HCT116 (cell line): ENCODE data around the gene IL26. TPM values are rescaled to one million over a fixed set of nuclear protein-coding genes. Genes with fewer than 3 reads are reported as not detected.

Experiments
- ATAC-seq: fragments of 200-7000 bp; cut with Tn5 transposase; 2 replicates; pipeline ENCODE4 v1.9.1; 2020; ENCODE audit warnings: mild to moderate bottlenecking, moderate library complexity
- BruUV-seq: library from RNA; stranded (reverse); fragments of 400-500 nt; replicated peaks from 2 replicates; lab custom pipeline; 2021; lab: Mats Ljungman, UMichigan
- CTCF ChIA-PET: fragments of 300-600 bp; sonication (Branson Sonifier 250); formaldehyde crosslinking; loops from one replicate; lab custom pipeline; 2021; ENCODE audit warnings: antibody characterized with exemption; lab: Charles Lee
- POLR2A ChIA-PET: fragments of 300-600, 350-600 bp; sonication (Branson Sonifier 250); formaldehyde crosslinking; loops from one replicate; lab custom pipeline; 2021; ENCODE audit warnings: antibody characterized with exemption; lab: Charles Lee
- RAD21 ChIA-PET, 2 experiments: fragments of 300-600 bp; sonication (Branson Sonifier 250); formaldehyde crosslinking; loops; one replicate each; lab custom pipeline; 2023; ENCODE audit warnings: low total read pairs in 2 of 2; ENCODE audit not compliant: uncharacterized antibody in 2 of 2, unreplicated experiment in 2 of 2, low non-redundant PET in 1 of 2; lab: Charles Lee
- DNase-seq: peaks from one replicate; pipeline ENCODE4 v3.0.0-alpha.2; 2010; ENCODE audit warnings: low read depth, low spot score
- H2AFZ ChIP-seq: fragments of 200-600 bp; shearing (Covaris generic), sonication (generic); 2 replicates; pipeline ENCODE4 v1.6.1; 2017; ENCODE audit warnings: low read depth, mixed run types, mixed read lengths, antibody characterized with exemption, low read length; ENCODE audit not compliant: poor library complexity, severe bottlenecking
- H3K27ac ChIP-seq: 2 replicates; pipeline ENCODE4 v1.5.1; 2012; ENCODE audit warnings: low read depth, low read length
- H3K27me3 ChIP-seq: fragments of 200-600 bp; sonication (generic); 2 replicates; pipeline ENCODE4 v1.6.1; 2016; ENCODE audit warnings: mixed run types, low read length, mixed read lengths; ENCODE audit not compliant: insufficient read depth
- H3K36me3 ChIP-seq, 2 experiments: fragments of 200-500 bp in 1 of 2; fragments of 200-600 bp in 1 of 2; sonication (Bioruptor generic) in 1 of 2; sonication (generic) in 1 of 2; 2 replicates each; pipeline versions ENCODE4 v1.5.1 to v1.6.1; 2014 to 2016; ENCODE audit warnings: low read length in 2 of 2, inconsistent platforms in 1 of 2, mixed read lengths in 1 of 2, mixed run types in 1 of 2; ENCODE audit not compliant: insufficient read depth in 2 of 2, control insufficient read depth in 1 of 2
- H3K4me1 ChIP-seq, 2 experiments: fragments of 200-600 bp in 1 of 2; sonication (generic) in 1 of 2; 2 replicates each; pipeline versions ENCODE4 v1.5.1 to v1.6.1; 2012 to 2017; ENCODE audit warnings: low read length in 2 of 2, inconsistent platforms in 1 of 2, mild to moderate bottlenecking in 1 of 2, mixed read lengths in 1 of 2, mixed run types in 1 of 2, moderate library complexity in 1 of 2; ENCODE audit not compliant: insufficient read depth in 2 of 2, control insufficient read depth in 1 of 2
- H3K4me2 ChIP-seq: fragments of 200-600 bp; sonication (generic); 2 replicates; pipeline ENCODE4 v1.6.1; 2017; ENCODE audit warnings: mixed run types, low read length, mixed read lengths
- H3K4me3 ChIP-seq, 2 experiments: fragments of 200-600 bp in 1 of 2; sonication (generic) in 1 of 2; replicated peaks in 1 of 2; 2 replicates each; pipeline ENCODE4 v1.5.1; 2011 to 2016; ENCODE audit warnings: low read length in 2 of 2, control low read depth in 1 of 2, low read depth in 1 of 2, mild to moderate bottlenecking in 1 of 2, mixed read lengths in 1 of 2, mixed run types in 1 of 2
- H3K79me2 ChIP-seq: fragments of 200-600 bp; sonication (generic); 2 replicates; pipeline ENCODE4 v1.6.1; 2017; ENCODE audit warnings: mild to moderate bottlenecking, mixed run types, low read length, moderate library complexity, mixed read lengths; ENCODE audit not compliant: insufficient read depth
- H3K9ac ChIP-seq: fragments of 200-600 bp; sonication (generic); 2 replicates; pipeline ENCODE4 v1.6.1; 2016; ENCODE audit warnings: low read length, mixed read lengths
- H3K9me2 ChIP-seq: fragments of 200-600 bp; sonication (generic), shearing (Covaris generic); 2 replicates; pipeline ENCODE4 v1.6.1; 2017; ENCODE audit warnings: mixed run types, mild to moderate bottlenecking, moderate library complexity; ENCODE audit not compliant: insufficient read depth
- H3K9me3 ChIP-seq, 2 experiments: fragments of 200-500 bp in 1 of 2; fragments of 200-600 bp in 1 of 2; sonication (Bioruptor generic) in 1 of 2; sonication (generic) in 1 of 2; 2 replicates each; pipeline ENCODE4 v1.6.1; 2014 to 2017; ENCODE audit warnings: low read length in 2 of 2, mixed read lengths in 2 of 2, inconsistent platforms in 1 of 2, low read depth in 1 of 2, mild to moderate bottlenecking in 1 of 2, mixed run types in 1 of 2, moderate library complexity in 1 of 2; ENCODE audit not compliant: control insufficient read depth in 1 of 2, insufficient read depth in 1 of 2
- H4K20me1 ChIP-seq: fragments of 200-600 bp; sonication (generic), shearing (Covaris generic); 2 replicates; pipeline ENCODE4 v1.6.1; 2017; ENCODE audit warnings: mixed run types, mild to moderate bottlenecking, moderate library complexity; ENCODE audit not compliant: insufficient read depth
- CBX3 ChIP-seq: IDR thresholded peaks from 2 replicates; pipeline ENCODE4 v1.6.1; 2012; ENCODE audit warnings: low read depth
- CEBPB ChIP-seq: IDR thresholded peaks from 2 replicates; pipeline ENCODE4 v1.6.1; 2012; ENCODE audit warnings: low read depth
- EGR1 ChIP-seq: IDR thresholded peaks from 2 replicates; pipeline ENCODE4 v1.6.1; 2012; ENCODE audit warnings: low read depth
- EZH2 ChIP-seq: fragments of 200-600 bp; sonication (generic); IDR thresholded peaks from 2 replicates; pipeline ENCODE4 v1.6.1; 2017; ENCODE audit warnings: antibody characterized with exemption, mixed run types
- EZH2phosphoT487 ChIP-seq: fragments of 200-600 bp; IDR thresholded peaks from 2 replicates; pipeline ENCODE4 v1.6.1; 2018; ENCODE audit warnings: antibody characterized with exemption, borderline replicate concordance
- FOSL1 ChIP-seq: IDR thresholded peaks from 2 replicates; pipeline ENCODE4 v1.6.1; 2012; ENCODE audit warnings: low read depth
- JUND ChIP-seq: IDR thresholded peaks from 2 replicates; pipeline ENCODE4 v1.6.1; 2012
- MAX ChIP-seq: IDR thresholded peaks from 2 replicates; pipeline ENCODE4 v1.6.1; 2012
- POLR2A ChIP-seq: IDR thresholded peaks from 2 replicates; pipeline ENCODE4 v1.7.0; 2011; ENCODE audit warnings: borderline replicate concordance; ENCODE audit not compliant: insufficient read depth, insufficient read length; ENCODE audit errors: extremely low read depth
- POLR2AphosphoS5 ChIP-seq: IDR thresholded peaks from 2 replicates; pipeline ENCODE4 v1.6.1; 2011; ENCODE audit warnings: mild to moderate bottlenecking, low read depth, low read length, moderate library complexity
- RAD21 ChIP-seq: IDR thresholded peaks from 2 replicates; pipeline ENCODE4 v1.6.1; 2012; ENCODE audit warnings: low read depth, mild to moderate bottlenecking
- REST ChIP-seq: IDR thresholded peaks from 2 replicates; pipeline ENCODE4 v1.6.1; 2012; ENCODE audit warnings: low read depth
- SIN3A ChIP-seq: IDR thresholded peaks from 2 replicates; pipeline ENCODE4 v1.6.1; 2012; ENCODE audit warnings: low read depth
- SP1 ChIP-seq: IDR thresholded peaks from 2 replicates; pipeline ENCODE4 v1.6.1; 2012; ENCODE audit warnings: low read depth
- SRF ChIP-seq: IDR thresholded peaks from 2 replicates; pipeline ENCODE4 v1.6.1; 2012; ENCODE audit warnings: low read depth
- TCF7L2 ChIP-seq: IDR thresholded peaks from 2 replicates; pipeline ENCODE4 v1.7.0; 2011; ENCODE audit warnings: borderline replicate concordance, inconsistent platforms; ENCODE audit not compliant: insufficient read depth, insufficient read length; ENCODE audit errors: extremely low read depth
- YY1 ChIP-seq: IDR thresholded peaks from 2 replicates; pipeline ENCODE4 v1.6.1; 2011; ENCODE audit warnings: low read length, low read depth, moderate library complexity, mild to moderate bottlenecking; ENCODE audit not compliant: insufficient replicate concordance; ENCODE audit errors: extremely low read depth
- ZBTB33 ChIP-seq: IDR thresholded peaks from 2 replicates; pipeline ENCODE4 v1.6.1; 2011; ENCODE audit warnings: mild to moderate bottlenecking, low read length, moderate library complexity; ENCODE audit not compliant: insufficient replicate concordance; ENCODE audit errors: extremely low read depth
- ZFX ChIP-seq: fragments of 450-650 bp; IDR thresholded peaks from 2 replicates; pipeline ENCODE4 v1.6.1; 2017
- ZNF274 ChIP-seq: fragments of 200-500 bp; sonication (Bioruptor generic); IDR thresholded peaks from 2 replicates; pipeline ENCODE4 v1.6.1; 2014; ENCODE audit warnings: mild to moderate bottlenecking, low read depth, low read length, inconsistent platforms
- intact Hi-C: fragments of 100-400 bp; cut with micrococcal nuclease; formaldehyde crosslinking; loops from 2 replicates; pipeline ENCODE4 v1.10.0; 2022
- total RNA-seq: library from RNA; stranded (reverse); gene quantifications from one replicate; pipeline ENCODE4 v1.2.1, GENCODE V29; 2021; ENCODE audit not compliant: unreplicated experiment

The IL26 gene
- total RNA-seq, 1 experiment from 2014 or later, result not detected

GRCh38 chr12:68240975-68241374 lies 15.4 kb upstream of the IL26 start:
- DNase-seq (no peak), ATAC-seq (no peak)
- peaks cover 0 to 4% of the 10 kb centered on the region in 2 experiments; a peak in 1 of 4 replicates for H3K4me1 ChIP-seq
- BruUV-seq, result no TSS peak
- H3K4me3 ChIP-seq, result no peak overlapping the region
- intact Hi-C loops, result no loop called here
- H3K27ac ChIP-seq, result no peak overlapping the region
- ChIA-PET CTCF (no interaction called here), RAD21 (no interaction called here), POLR2A (no interaction called here)
- H3K36me3 ChIP-seq, result no peaks in the 10 kb centered on the region
- H3K79me2 ChIP-seq, result no peaks in the 10 kb centered on the region
- H3K27me3 ChIP-seq, result no peaks in the 10 kb centered on the region
- H3K4me2 ChIP-seq, result no peak overlapping the region
- no peak overlapping the region for H3K9ac ChIP-seq
- no peaks in the 10 kb centered on the region for H4K20me1 ChIP-seq
- no peaks in the 10 kb centered on the region for H3K9me2 ChIP-seq
- no peak for TF ChIP-seq EZH2
- TF ChIP-seq POLR2AphosphoS5, result no peak
- TF ChIP-seq CEBPB, result no peak
- no peak for TF ChIP-seq RAD21
- TF ChIP-seq EGR1, result no peak
- no peak for TF ChIP-seq EZH2phosphoT487
- no peak for TF ChIP-seq YY1
- TF ChIP-seq JUND, result no peak
- no peak for TF ChIP-seq CBX3
- no peak for TF ChIP-seq ZBTB33
- no peak for TF ChIP-seq TCF7L2
- no peak for TF ChIP-seq REST
- no peak for TF ChIP-seq FOSL1
- no peak for TF ChIP-seq SRF
- no peak for TF ChIP-seq SIN3A
- no peak for TF ChIP-seq MAX
- no peak for TF ChIP-seq ZNF274
- no peak for TF ChIP-seq POLR2A
- no peak for TF ChIP-seq SP1
- no peak for TF ChIP-seq ZFX
- no peak overlapping the region for H2AFZ ChIP-seq
- no peaks in the 10 kb centered on the region for H3K9me3 ChIP-seq
